Epidermal melanocyte (primary cell): ENCODE data around the gene RABGAP1L.
"Not testable (repeated sequence)": the region's sequence is repeated elsewhere in the genome, so short reads cannot be mapped to it uniquely, and the experiment has no call there.

Source experiments
- DNase-seq: peaks from one replicate; pipeline ENCODE4 v3.0.0; 2011; ENCODE audit warnings: low spot score; ENCODE audit not compliant: insufficient read length

RABGAP1L gene

DNA sequence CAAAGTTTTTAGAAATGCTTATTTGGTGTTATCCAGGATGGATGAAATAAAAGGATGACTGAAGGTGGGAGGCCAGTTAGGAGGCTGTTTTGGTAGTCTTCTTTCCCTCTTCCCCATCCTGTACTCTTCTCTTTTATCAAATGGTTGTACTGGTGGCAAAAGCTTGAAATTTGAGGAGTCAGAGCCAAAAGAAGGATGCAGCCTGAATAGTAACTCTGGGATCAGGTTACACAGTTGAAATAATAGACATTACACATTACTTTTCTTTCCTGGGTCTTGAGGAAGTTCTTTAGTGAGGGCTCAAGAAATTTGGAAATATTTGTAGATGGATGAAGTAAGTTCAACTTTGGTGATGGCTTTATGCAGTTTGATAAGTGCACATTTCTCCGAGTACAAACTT, 397.1 kb downstream of the RABGAP1L start:
- no peak for DNase-seq

DNA sequence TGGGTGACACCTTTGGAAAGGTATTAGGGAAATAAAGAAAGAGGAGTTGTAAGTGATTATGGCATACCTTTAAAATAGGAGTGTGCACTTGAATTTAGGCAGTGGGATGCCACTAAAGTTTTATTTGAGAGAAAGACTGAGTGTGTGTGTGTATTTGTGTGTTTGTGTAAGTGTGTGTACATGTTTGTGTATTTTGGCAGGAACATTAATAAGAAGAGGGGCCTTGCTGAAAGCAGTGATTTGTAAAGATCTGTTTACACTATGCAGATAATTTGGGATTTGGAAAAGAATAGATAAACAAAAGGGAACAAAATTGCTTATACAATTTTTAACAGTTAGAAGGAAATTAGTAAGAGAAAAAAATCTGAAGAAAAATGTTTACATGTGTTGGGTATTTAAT, 409.2 kb downstream of the RABGAP1L start:
- no peak for DNase-seq

DNA sequence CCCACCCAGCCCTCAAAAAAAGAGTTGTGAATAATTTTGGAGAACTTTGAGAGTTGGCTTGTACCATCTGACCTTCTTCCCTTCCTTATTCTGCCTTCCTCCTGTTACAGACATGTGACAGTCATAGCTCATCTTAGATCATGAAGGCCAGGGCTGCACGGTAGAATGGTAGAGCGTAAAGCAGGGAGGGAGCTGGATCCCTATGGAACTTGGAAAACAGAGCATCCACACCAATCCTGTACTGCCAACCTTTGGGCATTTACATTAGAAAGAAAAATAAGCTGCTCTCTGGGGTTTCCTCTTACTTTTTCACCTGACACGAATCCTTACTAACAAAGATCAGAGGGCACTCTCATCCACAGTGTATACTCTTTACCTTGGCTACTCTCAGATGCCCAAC, 409.9 kb downstream of the RABGAP1L start:
- no peak for DNase-seq

DNA sequence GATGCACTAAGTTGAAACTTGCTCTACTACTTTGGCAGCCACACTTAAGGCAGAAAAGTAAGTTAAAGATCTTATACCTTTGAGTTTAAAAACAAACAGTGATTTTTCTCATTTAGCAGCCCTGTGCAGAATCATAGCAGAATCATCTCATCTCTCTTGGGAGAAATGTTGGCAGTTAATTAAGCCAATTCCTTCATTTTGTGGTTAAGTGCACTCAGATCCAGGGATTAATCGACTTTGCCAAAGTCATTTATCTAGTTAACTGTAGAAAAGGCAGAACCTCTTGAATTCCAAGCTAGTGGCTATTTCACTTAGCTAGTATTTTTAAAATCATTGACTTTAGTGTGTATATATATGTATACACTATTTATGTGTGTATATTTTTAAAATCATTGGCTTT, 413.5 kb downstream of the RABGAP1L start:
- DNase-seq = no peak

DNA sequence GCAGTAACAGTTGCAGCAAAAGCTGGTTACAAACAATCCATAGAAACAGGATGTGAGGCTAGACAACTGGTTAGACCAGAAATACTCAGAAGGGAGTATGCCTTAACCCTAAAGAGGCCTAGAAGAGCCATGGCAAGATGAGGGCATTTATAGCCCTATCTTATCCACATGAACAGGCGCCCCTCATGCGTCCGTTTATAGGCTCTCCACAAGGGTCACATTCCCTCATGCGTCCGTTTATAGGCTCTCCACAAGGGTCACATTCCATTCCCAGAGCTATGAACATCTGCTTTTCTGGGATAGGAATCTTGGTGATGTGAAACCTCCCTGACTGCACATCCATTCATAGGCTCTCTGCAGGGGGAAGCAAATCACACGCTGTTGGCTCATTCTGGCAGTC, 416.8 kb downstream of the RABGAP1L start:
- DNase-seq = not testable (repeated sequence)

DNA sequence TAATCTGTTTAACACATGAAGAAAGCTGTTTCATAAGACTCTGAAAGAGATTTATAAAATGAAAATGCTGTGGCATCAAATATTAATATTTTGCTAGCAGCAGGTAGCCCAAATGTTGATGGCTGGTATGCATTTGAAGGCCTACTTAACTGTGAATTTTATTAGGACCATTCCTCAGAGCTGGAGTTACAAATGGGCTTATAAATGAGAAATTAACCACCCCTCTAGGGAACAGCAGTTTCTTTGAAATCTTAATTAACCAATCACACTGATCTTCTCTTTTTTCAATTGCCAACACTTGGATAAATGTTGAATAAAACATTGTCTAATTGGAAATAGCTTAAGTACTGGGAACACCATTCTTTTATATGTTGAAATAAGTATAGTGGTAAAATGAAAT, 418.4 kb downstream of the RABGAP1L start:
- no peak for DNase-seq

DNA sequence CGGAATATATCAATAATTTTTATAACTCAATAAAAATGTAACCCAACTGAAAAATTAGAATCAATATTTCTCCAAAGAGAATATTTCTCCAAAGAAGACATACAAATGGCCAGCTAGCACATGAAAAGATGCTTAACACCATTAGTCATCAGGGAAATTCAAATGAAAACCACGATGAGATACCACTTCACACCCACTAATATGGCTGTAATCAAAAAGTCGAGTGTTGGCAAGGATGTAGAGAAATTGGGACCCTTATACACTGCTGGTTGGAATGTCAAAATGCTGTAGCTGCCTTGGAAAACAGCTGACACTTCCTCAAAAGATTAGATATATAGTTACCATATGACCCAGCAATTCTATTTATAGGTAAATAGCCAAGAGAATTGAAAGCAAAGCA, 421.5 kb downstream of the RABGAP1L start:
- DNase-seq = no peak

DNA sequence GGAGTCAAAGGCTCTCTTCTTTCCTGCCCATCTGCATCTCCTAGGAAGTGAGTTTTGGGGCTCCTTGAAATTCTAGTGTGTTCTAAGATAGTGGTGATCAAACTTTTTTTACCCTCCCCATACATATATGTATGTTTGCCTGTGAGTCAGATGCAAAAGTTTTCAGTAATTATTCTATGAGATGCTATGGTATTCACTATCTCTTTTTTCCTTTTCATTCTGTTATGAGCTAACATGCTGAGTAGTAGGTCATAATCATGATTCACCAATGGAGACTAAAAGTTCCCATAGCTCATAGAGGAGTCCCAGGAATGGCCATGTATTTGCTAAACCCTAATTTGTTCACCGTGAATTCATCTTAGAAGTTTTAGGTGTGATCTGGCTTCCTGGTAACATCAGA, 424.0 kb downstream of the RABGAP1L start:
- no peak for DNase-seq

DNA sequence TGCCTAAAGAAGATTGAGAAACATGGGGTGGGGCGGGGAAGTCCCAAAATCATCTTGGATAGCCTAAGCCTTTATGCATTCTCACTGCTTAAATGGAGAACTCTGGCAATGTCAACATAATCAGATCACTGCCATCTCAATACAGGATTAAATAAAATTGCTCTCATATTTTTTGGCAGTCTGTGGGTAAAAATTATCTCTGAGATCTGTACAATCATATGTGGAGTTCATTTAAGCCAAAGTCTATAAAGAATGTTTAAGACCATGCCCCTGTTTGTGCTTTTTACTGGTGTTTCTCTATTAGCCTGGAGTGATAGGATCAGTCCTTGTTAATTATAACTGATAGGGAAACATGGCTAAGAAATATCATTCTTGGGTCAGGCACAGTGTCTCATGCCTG, 424.8 kb downstream of the RABGAP1L start:
- no peak for DNase-seq

DNA sequence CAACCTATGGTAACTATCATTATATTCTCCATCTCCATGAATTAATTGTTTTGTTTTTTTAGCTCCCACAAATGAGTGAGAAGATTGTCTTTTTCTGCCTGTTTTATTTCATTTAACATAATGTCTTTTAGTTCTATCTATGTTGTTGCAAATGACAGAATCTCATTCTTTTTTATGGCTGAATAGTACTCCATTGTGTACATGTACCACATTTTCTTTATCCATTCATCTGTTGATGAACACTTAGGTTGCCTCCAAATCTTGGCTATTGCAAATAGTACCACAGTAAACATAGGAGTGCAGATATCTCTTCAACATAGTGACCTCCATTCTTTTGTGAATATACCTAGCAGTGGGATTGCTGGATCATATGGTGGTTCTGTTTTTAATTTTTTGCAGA, 429.3 kb downstream of the RABGAP1L start:
- DNase-seq = not testable (repeated sequence)

DNA sequence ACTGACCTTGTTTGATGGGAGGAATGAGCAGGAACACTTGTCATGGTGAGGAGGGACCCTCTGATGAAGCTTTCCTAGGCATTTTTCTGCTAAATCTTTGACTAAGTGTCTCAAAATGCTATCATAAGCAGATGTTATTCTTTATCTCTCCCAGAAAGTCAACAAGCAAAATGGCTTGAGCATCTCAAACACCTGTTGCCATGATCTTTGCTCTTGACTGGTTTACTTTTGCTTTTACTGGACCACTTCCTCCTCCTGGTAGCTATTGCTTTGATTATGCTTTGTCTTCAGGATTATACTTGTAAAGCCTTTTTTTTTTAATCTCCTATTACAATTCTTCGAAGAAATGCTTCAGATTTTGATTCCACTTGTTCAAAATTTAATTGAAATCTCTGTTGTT, 445.9 kb downstream of the RABGAP1L start:
- DNase-seq = no peak

DNA sequence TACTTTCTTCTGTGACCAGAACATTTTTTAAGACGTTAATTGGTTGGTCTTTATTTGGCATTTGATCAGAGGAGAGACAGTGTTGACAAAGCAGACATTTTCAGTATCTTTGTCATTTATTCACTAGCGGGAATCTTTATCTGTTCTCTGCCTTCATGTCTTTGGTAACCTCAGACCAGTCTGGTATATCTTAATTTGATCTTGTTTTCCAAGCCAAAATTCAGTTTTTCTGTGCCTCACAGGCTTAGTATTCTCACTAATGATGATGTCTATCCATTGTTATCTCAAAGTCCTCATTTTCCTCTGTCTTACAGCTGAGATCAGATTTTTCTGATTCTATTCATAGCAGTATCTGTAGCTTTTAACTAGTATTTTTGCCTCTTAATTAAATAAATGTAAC, 447.2 kb downstream of the RABGAP1L start:
- no peak for DNase-seq

DNA sequence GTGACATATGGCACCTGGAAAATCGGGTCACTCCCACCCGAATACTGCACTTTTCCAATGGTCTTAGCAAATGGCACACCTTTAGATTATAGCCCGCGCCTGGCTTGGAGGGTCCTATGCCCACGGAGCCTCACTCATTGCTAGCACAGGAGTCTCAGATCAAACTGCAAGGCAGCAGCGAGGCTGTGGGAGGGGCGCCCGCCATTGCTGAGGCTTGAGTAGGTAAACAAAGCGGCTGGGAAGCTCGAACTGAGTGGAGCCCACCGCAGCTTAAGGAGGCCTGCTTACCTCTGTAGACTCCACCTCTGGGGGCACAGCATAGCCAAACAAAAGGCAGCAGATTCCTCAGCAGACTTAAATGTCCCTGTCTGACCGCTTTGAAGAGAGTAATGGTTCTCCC, 458.6 kb downstream of the RABGAP1L start:
- DNase-seq = not testable (repeated sequence)

DNA sequence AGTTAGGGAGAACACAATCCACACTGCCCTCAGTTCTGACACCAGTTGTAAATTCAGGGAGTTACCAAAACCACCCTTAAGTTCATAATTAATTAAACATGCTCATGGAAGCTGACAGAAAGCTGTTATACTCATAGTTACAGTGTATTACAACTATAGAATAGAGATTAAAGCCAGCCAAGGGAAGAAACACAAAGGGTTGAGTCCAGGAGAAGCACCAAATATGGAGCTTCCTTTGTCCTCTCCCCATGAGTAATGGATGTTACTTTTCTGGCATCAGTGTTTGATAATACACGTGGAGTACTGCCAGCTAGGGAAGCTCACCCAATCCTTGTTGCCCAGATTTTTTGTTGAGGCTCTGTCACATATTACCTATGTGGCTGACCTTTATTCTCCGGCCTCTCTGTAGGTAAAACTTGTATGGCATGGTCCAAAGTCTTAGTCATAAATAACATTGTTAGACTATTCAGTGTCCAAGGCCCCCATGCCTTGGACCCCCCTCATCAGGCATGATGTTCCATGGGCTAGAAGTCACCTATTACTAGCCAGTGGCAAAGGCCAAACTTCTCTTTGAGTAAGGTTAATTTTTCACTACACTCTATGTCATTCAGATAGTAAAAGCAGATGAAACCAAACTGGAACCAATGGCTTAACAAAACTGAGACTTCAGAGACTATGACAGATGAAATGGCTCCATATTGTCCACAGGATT, 464.2 kb downstream of the RABGAP1L start:
- DNase-seq = no peak

DNA sequence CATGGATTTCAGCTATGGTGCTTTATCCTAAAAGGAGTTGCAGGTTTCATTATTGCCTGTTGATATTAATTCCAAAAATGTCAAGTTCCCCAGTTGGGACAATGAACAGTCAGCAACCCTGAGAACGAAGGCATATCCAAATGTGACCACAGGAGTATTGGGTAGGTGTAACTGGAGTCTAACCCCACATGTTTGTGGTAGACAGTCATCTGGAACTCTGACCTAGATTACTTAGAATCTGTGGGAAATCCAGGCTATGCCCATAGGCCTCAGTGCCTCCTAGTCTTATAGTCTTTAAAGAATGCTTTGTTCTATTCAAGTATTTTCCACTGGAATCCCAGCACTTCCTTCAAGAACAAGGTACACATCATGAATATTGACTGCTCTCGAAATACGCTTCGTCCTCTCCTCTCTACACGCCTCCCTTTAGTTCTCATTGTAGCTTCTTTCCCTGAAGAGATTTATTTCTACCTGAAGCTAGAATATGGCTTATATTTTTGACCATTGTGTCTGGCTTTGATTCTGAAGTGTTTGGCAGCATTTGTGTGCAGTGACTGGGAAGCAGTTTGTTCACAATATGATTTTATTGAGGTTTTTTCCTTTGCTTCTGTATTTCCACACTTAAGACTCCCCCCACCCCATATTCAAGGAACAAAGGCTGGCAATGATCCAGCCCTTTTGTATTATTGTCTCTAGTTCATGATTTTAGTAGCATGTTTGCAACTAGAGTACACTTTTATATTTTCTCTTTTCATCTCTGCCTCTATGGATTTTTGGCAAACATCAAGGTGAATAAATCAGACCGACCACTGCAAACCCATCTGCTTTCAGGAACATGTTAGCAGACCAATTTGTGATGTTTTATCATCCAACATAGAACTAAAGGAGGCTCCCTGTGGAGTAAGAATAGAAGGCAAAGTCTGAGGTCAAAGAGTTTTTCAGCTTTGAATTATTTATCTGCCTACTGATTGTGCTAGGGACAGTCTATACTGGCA, 467.0 kb downstream of the RABGAP1L start:
- DNase-seq = no peak

DNA sequence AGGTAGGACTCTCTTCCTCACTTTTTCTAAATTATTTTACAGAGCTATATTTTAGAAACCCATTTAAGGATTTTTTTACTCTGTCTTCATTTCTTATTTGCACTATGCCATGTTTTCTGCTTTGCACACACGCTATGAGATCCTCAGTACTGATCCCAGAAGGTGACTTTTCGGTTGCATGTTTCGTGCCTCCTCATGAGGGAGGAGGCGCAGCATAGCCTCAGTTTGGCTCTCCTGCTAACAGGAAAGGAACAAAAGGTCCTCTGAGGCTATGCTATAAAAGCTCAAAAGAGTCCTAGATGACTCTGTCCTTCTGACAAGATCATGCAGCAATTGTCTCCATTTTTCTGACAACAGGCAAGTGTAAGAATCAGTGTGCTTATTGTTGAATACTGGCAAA, 478.2 kb downstream of the RABGAP1L start:
- no peak for DNase-seq

DNA sequence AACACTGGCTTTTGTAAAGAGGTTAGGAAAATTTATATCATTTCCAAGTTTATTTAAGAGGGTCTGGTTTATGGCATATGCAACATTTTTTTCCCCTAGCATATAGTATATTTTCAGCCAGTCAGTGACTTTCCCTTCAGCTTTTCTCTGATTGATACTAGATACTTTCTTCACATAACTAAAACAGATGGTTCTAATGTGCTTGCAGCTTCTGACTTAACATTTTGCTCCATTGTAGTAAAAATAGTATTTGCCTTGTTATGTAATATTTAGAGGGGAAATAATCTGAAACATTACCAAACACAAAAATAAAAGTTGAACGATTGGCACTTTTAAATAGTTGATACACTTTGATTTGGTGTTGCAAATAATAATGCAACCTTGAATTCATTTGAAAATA, 480.1 kb downstream of the RABGAP1L start:
- no peak for DNase-seq

DNA sequence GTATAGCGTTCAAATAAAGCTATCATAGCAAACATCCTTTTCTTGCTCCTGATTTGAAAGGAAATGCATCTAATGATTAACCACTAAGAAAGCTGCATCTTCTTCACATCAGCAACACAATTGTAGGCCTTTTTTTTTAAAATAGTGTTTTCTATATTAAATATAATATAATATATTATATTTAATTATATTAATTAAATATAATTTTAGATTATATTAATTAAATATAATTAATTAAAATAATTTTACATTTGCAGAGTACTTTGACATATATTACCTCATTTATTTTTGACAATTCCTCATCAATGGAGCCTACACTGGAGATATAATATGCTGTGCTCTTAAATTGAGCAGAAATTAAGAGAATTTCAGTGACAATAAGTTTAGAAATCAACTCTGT, 481.5 kb downstream of the RABGAP1L start:
- no peak for DNase-seq

DNA sequence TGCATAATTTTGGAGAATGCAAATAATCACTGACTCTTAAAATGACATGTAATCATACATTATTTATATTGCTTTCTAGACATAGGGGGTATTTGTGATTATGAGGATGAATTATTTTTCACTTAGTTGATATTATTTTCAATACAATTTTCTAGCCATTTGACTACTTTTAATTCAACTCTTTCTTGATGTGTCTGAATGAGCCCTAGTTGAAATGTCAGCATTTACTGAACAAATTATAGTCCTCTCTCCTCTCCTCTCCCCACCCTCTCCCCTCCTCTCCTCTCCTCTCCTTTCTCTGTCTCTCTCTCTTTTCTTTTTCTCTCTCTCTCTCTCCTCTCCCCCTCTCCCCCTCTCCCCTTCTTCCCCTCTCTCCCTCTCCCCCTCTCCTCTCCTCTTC, 483.1 kb downstream of the RABGAP1L start:
- no peak for DNase-seq

DNA sequence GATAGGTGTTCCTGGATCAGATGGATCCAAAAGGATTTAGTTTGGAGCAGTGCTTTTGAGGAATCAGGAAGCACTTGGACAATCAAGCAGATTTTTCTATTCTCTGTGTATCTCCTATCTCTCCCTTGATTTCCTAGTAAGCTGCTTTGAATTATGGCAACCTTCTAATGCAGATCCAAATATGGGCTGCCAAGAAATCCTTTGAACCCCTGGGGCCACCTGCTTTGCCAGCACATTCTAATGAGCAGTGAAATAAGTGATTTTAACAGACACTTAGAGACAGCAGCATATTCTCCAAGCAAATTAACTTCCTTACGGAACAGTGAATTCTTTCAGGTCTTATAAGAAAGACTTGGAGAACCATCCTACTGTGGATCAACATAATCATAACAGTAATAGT, 483.9 kb downstream of the RABGAP1L start:
- DNase-seq = no peak

DNA sequence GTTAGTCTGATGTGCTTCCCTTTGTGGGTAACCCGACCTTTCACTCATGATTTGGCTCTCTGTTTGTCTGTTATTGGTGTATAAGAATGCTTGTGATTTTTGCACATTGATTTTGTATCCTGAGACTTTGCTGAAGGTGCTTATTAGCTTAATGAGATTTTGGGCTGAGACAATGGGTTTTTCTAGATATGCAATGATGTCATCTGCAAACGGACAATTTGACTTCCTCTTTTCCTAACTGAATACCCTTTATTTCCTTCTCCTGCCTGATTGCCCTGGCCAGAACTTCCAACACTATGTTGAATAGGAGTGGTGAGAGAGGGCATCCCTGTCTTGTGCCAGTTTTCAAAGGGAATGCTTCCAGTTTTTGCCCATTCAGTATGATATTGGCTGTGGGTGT, 490.3 kb downstream of the RABGAP1L start:
- not testable (repeated sequence) for DNase-seq

DNA sequence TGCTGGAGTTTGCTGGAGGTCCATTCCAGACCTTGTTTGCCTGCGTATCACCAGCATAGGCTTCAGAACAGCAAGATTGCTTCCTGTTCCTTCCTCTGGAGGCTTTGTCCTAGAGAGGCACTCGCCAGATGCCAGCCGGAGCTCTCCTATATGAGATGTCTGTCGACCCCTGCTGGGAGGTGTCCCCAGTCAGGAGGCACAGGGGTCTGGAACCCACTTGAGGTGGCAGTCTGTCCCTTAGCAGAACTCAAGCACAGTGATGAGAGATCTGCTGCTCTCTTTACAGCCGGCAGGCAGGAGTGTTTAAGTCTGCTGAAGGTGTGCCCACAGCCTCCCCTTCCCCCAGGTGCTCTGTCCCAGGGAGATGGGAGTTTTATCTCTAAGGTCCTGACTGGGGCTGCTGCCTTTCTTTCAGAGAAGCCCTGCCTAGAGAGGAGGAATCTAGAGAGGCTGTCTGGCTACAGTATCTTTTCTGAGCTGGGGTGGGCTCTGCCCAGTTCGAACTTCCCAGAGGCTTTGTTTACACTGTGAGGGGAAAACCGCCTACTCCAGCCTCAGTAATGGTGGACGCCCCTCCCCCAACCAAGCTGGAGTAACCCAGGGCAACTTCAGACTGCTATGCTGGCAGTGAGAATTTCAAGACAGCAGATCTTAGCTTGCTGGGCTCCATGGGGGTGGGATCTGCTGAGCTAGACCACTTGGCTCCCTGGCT, 493.4 kb downstream of the RABGAP1L start:
- no peak for DNase-seq
